ENCODE data around the gene KRT7.

KRT7 gene

DNA sequence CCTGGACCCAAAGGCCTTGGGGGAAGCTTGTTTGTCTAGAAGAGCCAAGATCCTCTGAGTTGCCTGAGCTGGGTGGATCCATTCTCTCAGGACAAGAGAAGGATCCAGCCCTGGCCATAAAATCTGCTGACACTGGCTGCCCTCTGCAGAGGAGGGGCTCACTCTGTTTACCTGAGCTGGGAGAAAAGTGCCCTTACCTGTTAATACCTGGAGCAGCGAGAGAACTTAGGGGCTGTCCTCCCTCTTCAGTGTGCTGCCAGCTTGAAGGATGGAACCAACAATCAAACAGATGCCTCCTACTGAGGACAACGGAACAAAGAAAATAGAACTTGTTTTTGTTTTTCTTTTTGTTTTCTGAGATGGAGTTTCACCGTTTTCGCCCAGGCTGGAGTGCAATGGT lies 7.3 kb upstream of the KRT7 start:
- Histone ChIP-seq H3K79me2 (ENCODE audit: control insufficient read depth, low read length) (no peaks in the 10 kb centered on the region), H3K27me3 (ENCODE audit: control insufficient read depth, low read length) (peaks cover 23% of the 10 kb centered on the region), H3K9me2 (replicated peaks; ENCODE audit: control insufficient read depth, low read length) (no peaks in the 10 kb centered on the region), H3F3A (ENCODE audit: control insufficient read depth, insufficient read depth) (no peaks in the 10 kb centered on the region), H3K9me3 (ENCODE audit: control insufficient read depth, insufficient read depth, low read length) (no peaks in the 10 kb centered on the region), H3K4me2 (ENCODE audit: low read length) (no peak overlapping the region), H3K4me3 (ENCODE audit: low read length) (no peak overlapping the region), H3K27ac (ENCODE audit: low read depth, low read length) (no peak overlapping the region), H4K20me1 (ENCODE audit: control insufficient read depth, insufficient read depth, low read depth, low read length) (no peaks in the 10 kb centered on the region), H3K4me1 (ENCODE audit: control insufficient read depth, low read length) (no peaks in the 10 kb centered on the region), H3K36me3 (ENCODE audit: control insufficient read depth, low read length) (no peaks in the 10 kb centered on the region)
- TF ChIP-seq, protein P1, sequence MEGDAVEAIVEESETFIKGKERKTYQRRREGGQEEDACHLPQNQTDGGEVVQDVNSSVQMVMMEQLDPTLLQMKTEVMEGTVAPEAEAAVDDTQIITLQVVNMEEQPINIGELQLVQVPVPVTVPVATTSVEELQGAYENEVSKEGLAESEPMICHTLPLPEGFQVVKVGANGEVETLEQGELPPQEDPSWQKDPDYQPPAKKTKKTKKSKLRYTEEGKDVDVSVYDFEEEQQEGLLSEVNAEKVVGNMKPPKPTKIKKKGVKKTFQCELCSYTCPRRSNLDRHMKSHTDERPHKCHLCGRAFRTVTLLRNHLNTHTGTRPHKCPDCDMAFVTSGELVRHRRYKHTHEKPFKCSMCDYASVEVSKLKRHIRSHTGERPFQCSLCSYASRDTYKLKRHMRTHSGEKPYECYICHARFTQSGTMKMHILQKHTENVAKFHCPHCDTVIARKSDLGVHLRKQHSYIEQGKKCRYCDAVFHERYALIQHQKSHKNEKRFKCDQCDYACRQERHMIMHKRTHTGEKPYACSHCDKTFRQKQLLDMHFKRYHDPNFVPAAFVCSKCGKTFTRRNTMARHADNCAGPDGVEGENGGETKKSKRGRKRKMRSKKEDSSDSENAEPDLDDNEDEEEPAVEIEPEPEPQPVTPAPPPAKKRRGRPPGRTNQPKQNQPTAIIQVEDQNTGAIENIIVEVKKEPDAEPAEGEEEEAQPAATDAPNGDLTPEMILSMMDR (IDR thresholded peaks at IDR 0.05; ENCODE audit: low read depth, low read length, poor library complexity, severe bottlenecking): no peak
- no peak for TF ChIP-seq EZH2phosphoT487 (IDR thresholded peaks at IDR 0.05; ENCODE audit: borderline replicate concordance, low read length)

DNA sequence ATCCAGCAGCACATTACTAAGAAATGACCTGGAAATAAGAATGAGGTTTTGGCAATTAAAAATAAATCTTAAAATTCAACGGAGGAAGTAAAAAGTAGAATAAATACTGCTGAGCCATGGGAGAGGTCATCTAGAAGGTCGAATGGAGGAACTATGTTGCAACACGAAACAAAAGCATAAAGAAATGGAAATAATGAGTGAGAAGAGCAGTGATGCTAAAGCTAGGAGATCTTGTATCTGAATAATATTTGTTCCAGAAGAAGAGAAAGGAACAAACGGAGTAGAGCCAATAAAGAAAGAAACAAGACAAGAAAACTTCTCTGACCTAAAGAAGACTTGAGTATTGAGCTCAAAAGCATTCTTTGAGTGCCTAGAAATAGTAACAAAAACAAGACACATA lies 6.6 kb upstream of the KRT7 start:
- Histone ChIP-seq H3K9me2 (replicated peaks; ENCODE audit: control insufficient read depth, low read length) (no peaks in the 10 kb centered on the region), H3K36me3 (ENCODE audit: control insufficient read depth, low read length) (no peaks in the 10 kb centered on the region), H3F3A (ENCODE audit: control insufficient read depth, insufficient read depth) (no peaks in the 10 kb centered on the region), H3K9me3 (ENCODE audit: control insufficient read depth, insufficient read depth, low read length) (no peaks in the 10 kb centered on the region), H3K4me1 (ENCODE audit: control insufficient read depth, low read length) (no peaks in the 10 kb centered on the region), H3K27ac (ENCODE audit: low read depth, low read length) (no peak overlapping the region), H3K4me2 (ENCODE audit: low read length) (no peak overlapping the region), H4K20me1 (ENCODE audit: control insufficient read depth, insufficient read depth, low read depth, low read length) (no peaks in the 10 kb centered on the region), H3K27me3 (ENCODE audit: control insufficient read depth, low read length) (peaks cover 21% of the 10 kb centered on the region), H3K79me2 (ENCODE audit: control insufficient read depth, low read length) (no peaks in the 10 kb centered on the region), H3K4me3 (ENCODE audit: low read length) (no peak overlapping the region)
- TF ChIP-seq, protein P1 (IDR thresholded peaks at IDR 0.05; ENCODE audit: low read depth, low read length, poor library complexity, severe bottlenecking): no peak
- TF ChIP-seq EZH2phosphoT487 (IDR thresholded peaks at IDR 0.05; ENCODE audit: borderline replicate concordance, low read length): no peak

DNA sequence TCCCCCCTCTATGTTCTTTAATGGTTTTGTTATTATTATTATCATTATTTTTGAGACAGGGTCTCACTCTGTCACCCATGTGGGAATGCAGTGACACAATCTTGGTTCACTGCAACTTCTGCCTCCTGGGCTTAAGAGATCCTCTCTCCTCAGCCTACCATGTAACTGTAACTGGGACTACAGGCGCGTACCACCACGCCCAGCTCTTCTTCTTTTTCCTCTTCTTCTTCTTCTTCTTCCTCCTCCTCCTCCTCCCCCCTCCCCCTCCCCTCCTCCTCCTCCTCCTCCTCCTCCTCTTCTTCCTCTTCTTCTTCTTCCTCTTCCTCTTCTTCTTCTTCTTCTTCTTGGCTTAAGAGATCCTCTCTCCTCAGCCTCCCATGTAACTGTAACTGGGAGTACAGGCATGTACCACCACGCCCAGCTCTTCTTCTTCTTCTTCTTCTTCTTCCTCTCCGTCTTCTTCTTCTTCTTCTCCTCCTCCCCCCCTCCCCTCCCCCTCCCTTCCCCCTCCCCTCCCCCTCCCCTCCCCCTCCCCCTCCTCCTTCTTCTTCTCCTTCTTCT lies 5.4 kb upstream of the KRT7 start:
- H3K4me1 ChIP-seq (ENCODE audit: control insufficient read depth, low read length): no peaks in the 10 kb centered on the region

More for the DNA sequence above, 5.4 kb upstream of the KRT7 start:
- Histone ChIP-seq H3K9me3 (ENCODE audit: control insufficient read depth, insufficient read depth, low read length) (no peaks in the 10 kb centered on the region), H3K4me3 (ENCODE audit: low read length) (no peak overlapping the region), H4K20me1 (ENCODE audit: control insufficient read depth, insufficient read depth, low read depth, low read length) (no peaks in the 10 kb centered on the region), H3K9me2 (replicated peaks; ENCODE audit: control insufficient read depth, low read length) (no peaks in the 10 kb centered on the region), H3K27ac (ENCODE audit: low read depth, low read length) (no peak overlapping the region), H3K79me2 (ENCODE audit: control insufficient read depth, low read length) (no peaks in the 10 kb centered on the region), H3K27me3 (ENCODE audit: control insufficient read depth, low read length) (peaks cover 15% of the 10 kb centered on the region), H3K4me2 (ENCODE audit: low read length) (no peak overlapping the region), H3K36me3 (ENCODE audit: control insufficient read depth, low read length) (no peaks in the 10 kb centered on the region), H3F3A (ENCODE audit: control insufficient read depth, insufficient read depth) (no peaks in the 10 kb centered on the region)
- TF ChIP-seq EZH2phosphoT487 (IDR thresholded peaks at IDR 0.05; ENCODE audit: borderline replicate concordance, low read length): no peak
- TF ChIP-seq, protein P1 (IDR thresholded peaks at IDR 0.05; ENCODE audit: low read depth, low read length, poor library complexity, severe bottlenecking): no peak
